Lung (tissue), 16 donors: ENCODE measurements around the gene C20orf202. TPM values are rescaled to one million over a fixed set of nuclear protein-coding genes. Genes with fewer than 3 reads are reported as not detected.

Experiments
- ATAC-seq: fragments of 200-7000 bp; cut with Tn5 transposase; one replicate; pipeline ENCODE4 v1.9.1; 2020; ENCODE audit warnings: moderate number of reproducible peaks; ENCODE audit not compliant: insufficient read depth, low FRiP score
- DNase-seq, 3 donors: peaks; one replicate each; pipeline ENCODE4 v3.0.0-alpha.2; 2013 to 2017
- H3K27ac ChIP-seq, 2 donors: one replicate each; pipeline ENCODE4 v1.5.1; 2013; ENCODE audit warnings: mild to moderate bottlenecking in 2 of 2, moderate library complexity in 2 of 2, control low read depth in 1 of 2, inconsistent platforms in 1 of 2, low read depth in 1 of 2, low read length in 1 of 2
- H3K27me3 ChIP-seq, 3 donors: one replicate each; pipeline ENCODE4 v1.5.1; 2013; ENCODE audit warnings: low read length in 2 of 3; ENCODE audit not compliant: control insufficient read depth in 3 of 3, insufficient read depth in 3 of 3
- H3K36me3 ChIP-seq, 4 donors: one replicate each; pipeline ENCODE4 v1.5.1; 2013; ENCODE audit warnings: low read length in 4 of 4, mild to moderate bottlenecking in 1 of 4, moderate library complexity in 1 of 4; ENCODE audit not compliant: control insufficient read depth in 4 of 4, insufficient read depth in 4 of 4
- H3K4me1 ChIP-seq, 5 donors: one replicate each; pipeline ENCODE4 v1.5.1; 2013; ENCODE audit warnings: low read length in 5 of 5, mild to moderate bottlenecking in 2 of 5, moderate library complexity in 1 of 5; ENCODE audit not compliant: control insufficient read depth in 5 of 5, insufficient read depth in 5 of 5
- H3K4me3 ChIP-seq: one replicate; pipeline ENCODE4 v1.5.1; 2013; ENCODE audit warnings: mild to moderate bottlenecking, control low read depth, moderate library complexity
- H3K9ac ChIP-seq, 2 donors: one replicate each; pipeline ENCODE4 v1.5.1; 2013; ENCODE audit warnings: low read length in 2 of 2, control low read depth in 1 of 2; ENCODE audit not compliant: insufficient read depth in 1 of 2
- H3K9me3 ChIP-seq, 4 donors: one replicate each; pipeline ENCODE4 v1.5.1; 2013; ENCODE audit warnings: low read length in 3 of 4, mild to moderate bottlenecking in 1 of 4, moderate library complexity in 1 of 4; ENCODE audit not compliant: control insufficient read depth in 4 of 4, insufficient read depth in 3 of 4
- CTCF ChIP-seq: IDR thresholded peaks from 2 replicates; pipeline ENCODE4 v1.5.1; 2012; ENCODE audit warnings: mild to moderate bottlenecking; ENCODE audit errors: control extremely low read depth, extremely low read depth
- whole genome bisulfite sequencing, 2 donors: extraction: QIAGEN DNeasy Blood & Tissue Kit; methylation state at CpG; one replicate each; pipeline ENCODE4 v1.1.7; 2013; 5-methylcytosine and 5-hydroxymethylcytosine counted together
- long read RNA-seq, 5 donors: transcript quantifications; one replicate each; lab custom pipeline, GENCODE V29; 2026
- polyA plus RNA-seq, 2 donors: library from polyadenylated mRNA; stranded (reverse); fragments of 200-250 nt; gene quantifications; one replicate each; pipeline ENCODE4 v1.2.1, GENCODE V29; 2013
- total RNA-seq, 2 donors: library from RNA; depleted of rRNA in 1 of 2; stranded (reverse); fragments of >200 nt in 1 of 2; gene quantifications; one replicate each; pipeline ENCODE4 v1.2.1, GENCODE V29; 2014 to 2021
- donor health status: control.
- donor health status: control.
- donor health status: Bipolar disorder and iron deficiency.
- donor health status: healthy.
- donor health status: DM: yes; HTN: yes; CAD: no.

Gene C20orf202
- total RNA-seq, result 1 to 10 TPM in 1 of 2 donors, under 1 TPM in 1; 0.37 to 1.0 TPM
- under 1 TPM; 0.11 to 0.39 TPM for polyA plus RNA-seq
- long read RNA-seq, donor 1, result 0 reads
- long read RNA-seq, donor 2, result 0 reads
- long read RNA-seq, donor 3, result 0 reads
- long read RNA-seq, donor 4, result 0 reads
- long read RNA-seq, donor 5, partial matches to known transcripts, result 0 of 1 reads
- long read RNA-seq, donor 5, other reads (novel, unspliced or antisense), result 0 of 1 reads

- WGBS, 2 donors, result 68 to 81% methylated on average over 5 of the region's 5 CpGs
- DNase-seq, result no peak
- Histone ChIP-seq H3K9ac (no peak within 1 kb of the TSS), H3K9me3 (no peaks in the 10 kb centered on the region), H3K27me3 (no peaks in the 10 kb centered on the region), H3K4me3 (peak within 1 kb of the TSS; percentile 13), H3K27ac (peak within 1 kb of the TSS in 1 of 2 donors; percentile 55), H3K4me1 (peaks cover 0 to 60% (median 16%) of the 10 kb centered on the region in 5 donors), H3K36me3 (no peaks in the 10 kb centered on the region)
- ATAC-seq, result no peak
- TF ChIP-seq CTCF, result no peak
Observed at GRCh38 chr20:1202762-1203504, at the start of gene C20orf202. Gene C20orf202, plus strand, starts transcription at chr20:1203454. Its CDS starts 132 bp downstream, at chr20:1203586.

GRCh38 chr20:1154226-1154625 is 49.0 kb upstream of the C20orf202 start:
- no peak for ATAC-seq
- no peak overlapping the region for H3K9ac ChIP-seq
- no peak for TF ChIP-seq CTCF
- DNase-seq, result no peak
- peaks cover 0 to 5% (median 0%) of the 10 kb centered on the region in 5 donors for H3K4me1 ChIP-seq
- peaks cover 16 to 35% (median 27%) of the 10 kb centered on the region in 4 donors for H3K36me3 ChIP-seq
- H3K27me3 ChIP-seq, result no peaks in the 10 kb centered on the region
- no peak overlapping the region for H3K27ac ChIP-seq
- no peak overlapping the region for H3K4me3 ChIP-seq
- peaks cover 0 to 3% (median 0%) of the 10 kb centered on the region in 4 donors for H3K9me3 ChIP-seq

GRCh38 chr20:1154691-1155090 is 48.6 kb upstream of the C20orf202 start:
- ATAC-seq, result no peak
- Histone ChIP-seq H3K9ac (no peak overlapping the region), H3K27me3 (no peaks in the 10 kb centered on the region), H3K9me3 (peaks cover 0 to 3% (median 0%) of the 10 kb centered on the region in 4 donors), H3K4me3 (no peak overlapping the region), H3K27ac (no peak overlapping the region), H3K4me1 (peaks cover 0 to 5% (median 0%) of the 10 kb centered on the region in 5 donors), H3K36me3 (peaks cover 16 to 35% (median 27%) of the 10 kb centered on the region in 4 donors)
- 96 to 98% methylated on average over 1 of the region's 1 CpG for WGBS, 2 donors
- no peak for DNase-seq
- no peak for TF ChIP-seq CTCF
